CD4-positive, alpha-beta T cell treated with Interleukin-17A for 1 hour (primary cell): Measurements from ENCODE around the gene C1orf216.
"Not testable (repeated sequence)": the region's sequence is repeated elsewhere in the genome, so short reads cannot be mapped to it uniquely, and the experiment has no call there.

ENCODE experiments used
- DNase-seq: peaks from one replicate; pipeline ENCODE4 v3.0.0-alpha.2; 2020

The C1orf216 gene

GRCh38 chr1:35706846-35707600, 11.7 kb downstream of the C1orf216 start:
- DNase-seq, result peak; percentile 45

GRCh38 chr1:35702508-35702907, 16.2 kb downstream of the C1orf216 start:
- no peak for DNase-seq

- DNase-seq, result not testable (repeated sequence)
Measured at GRCh38 chr1:35699152-35699551, 19.5 kb downstream of the C1orf216 start.

- no peak for DNase-seq
Measured at GRCh38 chr1:35692317-35692716, 26.4 kb downstream of the C1orf216 start.

- DNase-seq, result no peak
Measured at GRCh38 chr1:35691571-35692220, 27.0 kb downstream of the C1orf216 start.

GRCh38 chr1:35691080-35691479, 27.6 kb downstream of the C1orf216 start:
- DNase-seq, result no peak

GRCh38 chr1:35690103-35690502, 28.6 kb downstream of the C1orf216 start:
- not testable (repeated sequence) for DNase-seq

GRCh38 chr1:35688161-35688560, 30.5 kb downstream of the C1orf216 start:
- DNase-seq, result no peak

GRCh38 chr1:35683012-35683411, 35.7 kb downstream of the C1orf216 start:
- DNase-seq, result no peak

GRCh38 chr1:35680271-35680670, 38.4 kb downstream of the C1orf216 start:
- DNase-seq, result no peak

- DNase-seq, result no peak
Measured at GRCh38 chr1:35675773-35676172, 42.9 kb downstream of the C1orf216 start.

- no peak for DNase-seq
Measured at GRCh38 chr1:35674111-35674510, 44.6 kb downstream of the C1orf216 start.

- no peak for DNase-seq
Measured at GRCh38 chr1:35672116-35672515, 46.6 kb downstream of the C1orf216 start.

- no peak for DNase-seq
Measured at GRCh38 chr1:35668506-35668905, 50.2 kb downstream of the C1orf216 start.

- DNase-seq, result no peak
Measured at GRCh38 chr1:35666916-35667315, 51.8 kb downstream of the C1orf216 start.

- no peak for DNase-seq
Measured at GRCh38 chr1:35666216-35666615, 52.5 kb downstream of the C1orf216 start.
